Activated naive CD4-positive, alpha-beta T cell treated with anti-CD3 and anti-CD28 coated beads for 36 hours (primary cell): ENCODE results near the gene CCDC154. TPM values are rescaled to one million over a fixed set of nuclear protein-coding genes. Genes with fewer than 3 reads are reported as not detected.

Experiments
- CTCF ChIA-PET: fragments of 350-600 bp; sonication (Branson Sonifier 250); formaldehyde crosslinking; loops from one replicate; lab custom pipeline; 2021; ENCODE audit warnings: antibody characterized with exemption; lab: Charles Lee
- DNase-seq: peaks from one replicate; pipeline ENCODE4 v3.0.0-alpha.2; 2020
- H3K27ac Mint-ChIP-seq: one replicate; pipeline ENCODE4 v1.8.0; 2021; ENCODE audit warnings: mild to moderate bottlenecking, mixed read lengths
- H3K27me3 Mint-ChIP-seq: one replicate; pipeline ENCODE4 v1.8.0; 2021; ENCODE audit warnings: low read depth, mixed read lengths
- H3K36me3 Mint-ChIP-seq: one replicate; pipeline ENCODE4 v1.8.0; 2021; ENCODE audit warnings: low read depth, mixed read lengths
- H3K4me1 Mint-ChIP-seq: one replicate; pipeline ENCODE4 v1.8.0; 2021; ENCODE audit warnings: low read depth, mixed read lengths
- H3K4me3 Mint-ChIP-seq: one replicate; pipeline ENCODE4 v1.8.0; 2021; ENCODE audit warnings: mild to moderate bottlenecking, moderate library complexity, mixed read lengths
- H3K9me3 Mint-ChIP-seq: one replicate; pipeline ENCODE4 v1.8.0; 2021; ENCODE audit warnings: mixed read lengths
- intact Hi-C: fragments of 100-400 bp; cut with micrococcal nuclease; formaldehyde crosslinking; loops from one replicate; pipeline ENCODE4 v1.15.1; 2023
- total RNA-seq, 2 experiments: library from RNA; stranded (reverse); gene quantifications; one replicate each; pipeline ENCODE4 v1.2.3, GENCODE V29; 2021

The CCDC154 gene
- total RNA-seq, 2 experiments from 2014 or later: 0.74 to 1.8 TPM

GRCh38 chr16:1397779-1398178 lies 46.6 kb downstream of the CCDC154 start:
- H3K36me3 Mint-ChIP-seq: peaks cover 6% of the 10 kb centered on the region
- no peaks in the 10 kb centered on the region for H3K9me3 Mint-ChIP-seq
- H3K27ac Mint-ChIP-seq: no peak overlapping the region
- H3K27me3 Mint-ChIP-seq: no peaks in the 10 kb centered on the region
- DNase-seq: no peak
- CTCF ChIA-PET: no interaction called here
- no peak overlapping the region for H3K4me3 Mint-ChIP-seq
- H3K4me1 Mint-ChIP-seq: no peaks in the 10 kb centered on the region
- intact Hi-C loops: no loop called here

GRCh38 chr16:1395444-1396031 lies 48.8 kb downstream of the CCDC154 start:
- no peaks in the 10 kb centered on the region for H3K27me3 Mint-ChIP-seq
- no peak overlapping the region for H3K27ac Mint-ChIP-seq
- H3K4me1 Mint-ChIP-seq: no peaks in the 10 kb centered on the region
- DNase-seq: no peak
- intact Hi-C loops: no loop called here
- H3K9me3 Mint-ChIP-seq: no peaks in the 10 kb centered on the region
- no peaks in the 10 kb centered on the region for H3K36me3 Mint-ChIP-seq
- H3K4me3 Mint-ChIP-seq: no peak overlapping the region
- CTCF ChIA-PET: interaction anchor here (0.7 kb wide), 1 partner anchor 656 kb away, joined by 3 read pairs; no protein-coding TSS in a partner anchor

- intact Hi-C loops: no loop called here
- Mint-ChIP-seq H3K27me3 (no peaks in the 10 kb centered on the region), H3K4me3 (no peak overlapping the region), H3K27ac (no peak overlapping the region), H3K9me3 (no peaks in the 10 kb centered on the region), H3K4me1 (no peaks in the 10 kb centered on the region), H3K36me3 (no peaks in the 10 kb centered on the region)
- CTCF ChIA-PET: no interaction called here
- DNase-seq: no peak
Measured at GRCh38 chr16:1394367-1394951, 49.9 kb downstream of the CCDC154 start.

GRCh38 chr16:1393613-1394176 lies 50.7 kb downstream of the CCDC154 start:
- H3K9me3 Mint-ChIP-seq: no peaks in the 10 kb centered on the region
- H3K27ac Mint-ChIP-seq: no peak overlapping the region
- no peaks in the 10 kb centered on the region for H3K4me1 Mint-ChIP-seq
- H3K36me3 Mint-ChIP-seq: no peaks in the 10 kb centered on the region
- intact Hi-C loops: no loop called here
- CTCF ChIA-PET: interaction anchor here (0.6 to 1.2 kb wide), 3 partner anchors 15 to 63 kb away, joined by 3 read pairs; no protein-coding TSS in a partner anchor
- H3K4me3 Mint-ChIP-seq: no peak overlapping the region
- DNase-seq: no peak
- no peaks in the 10 kb centered on the region for H3K27me3 Mint-ChIP-seq

- no peaks in the 10 kb centered on the region for H3K9me3 Mint-ChIP-seq
- intact Hi-C loops: no loop called here
- no peak overlapping the region for H3K4me3 Mint-ChIP-seq
- no peak overlapping the region for H3K27ac Mint-ChIP-seq
- no peaks in the 10 kb centered on the region for H3K27me3 Mint-ChIP-seq
- CTCF ChIA-PET: interaction anchor here (0.6 to 1.2 kb wide), 3 partner anchors 15 to 62 kb away, joined by 3 read pairs; no protein-coding TSS in a partner anchor
- no peaks in the 10 kb centered on the region for H3K36me3 Mint-ChIP-seq
- no peak for DNase-seq
- H3K4me1 Mint-ChIP-seq: no peaks in the 10 kb centered on the region
Measured at GRCh38 chr16:1392826-1393225, 51.5 kb downstream of the CCDC154 start.

- no peaks in the 10 kb centered on the region for H3K27me3 Mint-ChIP-seq
- DNase-seq: no peak
- intact Hi-C loops: no loop called here
- no peaks in the 10 kb centered on the region for H3K4me1 Mint-ChIP-seq
- H3K27ac Mint-ChIP-seq: no peak overlapping the region
- no peaks in the 10 kb centered on the region for H3K9me3 Mint-ChIP-seq
- no peak overlapping the region for H3K4me3 Mint-ChIP-seq
- CTCF ChIA-PET: interaction anchor here (0.8 to 1.2 kb wide), 2 partner anchors 21 to 26 kb away, joined by 3 read pairs; no protein-coding TSS in a partner anchor
- no peaks in the 10 kb centered on the region for H3K36me3 Mint-ChIP-seq
Measured at GRCh38 chr16:1390239-1390779, 54.0 kb downstream of the CCDC154 start.

- Mint-ChIP-seq H3K4me1 (no peaks in the 10 kb centered on the region), H3K27me3 (no peaks in the 10 kb centered on the region), H3K4me3 (no peak overlapping the region), H3K9me3 (no peaks in the 10 kb centered on the region), H3K36me3 (peaks cover 2% of the 10 kb centered on the region), H3K27ac (no peak overlapping the region)
- intact Hi-C loops: no loop called here
- DNase-seq: no peak
- CTCF ChIA-PET: interaction anchor here (0.7 to 1.2 kb wide), 3 partner anchors 10 to 26 kb away, joined by 3 read pairs; no protein-coding TSS in a partner anchor
Measured at GRCh38 chr16:1389762-1390161, 54.6 kb downstream of the CCDC154 start.

GRCh38 chr16:1387331-1387730 lies 57.0 kb downstream of the CCDC154 start:
- no peak overlapping the region for H3K4me3 Mint-ChIP-seq
- no peaks in the 10 kb centered on the region for H3K4me1 Mint-ChIP-seq
- peaks cover 2% of the 10 kb centered on the region for H3K36me3 Mint-ChIP-seq
- CTCF ChIA-PET: no interaction called here
- DNase-seq: no peak
- H3K27me3 Mint-ChIP-seq: no peaks in the 10 kb centered on the region
- intact Hi-C loops: no loop called here
- no peak overlapping the region for H3K27ac Mint-ChIP-seq
- no peaks in the 10 kb centered on the region for H3K9me3 Mint-ChIP-seq

GRCh38 chr16:1385232-1385631 lies 59.1 kb downstream of the CCDC154 start:
- H3K27ac Mint-ChIP-seq: no peak overlapping the region

More at GRCh38 chr16:1385232-1385631, 59.1 kb downstream of the CCDC154 start:
- intact Hi-C loops: no loop called here
- no peaks in the 10 kb centered on the region for H3K27me3 Mint-ChIP-seq
- peaks cover 2% of the 10 kb centered on the region for H3K36me3 Mint-ChIP-seq
- CTCF ChIA-PET: no interaction called here
- H3K4me3 Mint-ChIP-seq: no peak overlapping the region
- no peaks in the 10 kb centered on the region for H3K4me1 Mint-ChIP-seq
- DNase-seq: no peak
- H3K9me3 Mint-ChIP-seq: no peaks in the 10 kb centered on the region

Other genes with a start within 250 kb of the CCDC154 start
- gene TPSG1, start 219.3 kb downstream of the CCDC154 start, total RNA-seq: not detected
- not detected for gene TPSB2, start 214.4 kb downstream of the CCDC154 start, total RNA-seq
- gene TPSAB1, start 203.9 kb downstream of the CCDC154 start, total RNA-seq: not detected
- not detected for gene TPSD1, start 188.5 kb downstream of the CCDC154 start, total RNA-seq
- gene UBE2I, start 134.9 kb downstream of the CCDC154 start, total RNA-seq: 100 to 1,000 TPM; 273 to 297 TPM
- gene BAIAP3, start 110.9 kb downstream of the CCDC154 start, total RNA-seq: under 1 TPM; 0.10 to 0.37 TPM
- 10 to 100 TPM; 48.5 to 50.7 TPM for gene TSR3, start 92.7 kb downstream of the CCDC154 start, total RNA-seq
- 10 to 100 TPM; 15.9 to 17.3 TPM for gene GNPTG, start 92.6 kb downstream of the CCDC154 start, total RNA-seq
- 10 to 100 TPM; 35.9 to 38.4 TPM for gene UNKL, start 29.9 kb downstream of the CCDC154 start, total RNA-seq
- 10 to 100 TPM; 11.2 to 12.2 TPM for gene UQCC4, start 23.8 kb downstream of the CCDC154 start, total RNA-seq
- under 1 TPM in 1 of 2 experiments, not detected in 1; 0.31 TPM for gene PERCC1, start 13.5 kb downstream of the CCDC154 start, total RNA-seq
- gene CLCN7, start 30.5 kb upstream of the CCDC154 start, total RNA-seq: 10 to 100 TPM; 31.7 to 34.5 TPM
- not detected for gene PTX4, start 44.4 kb upstream of the CCDC154 start, total RNA-seq
- 10 to 100 TPM; 68.1 to 76.1 TPM for gene TELO2, start 48.8 kb upstream of the CCDC154 start, total RNA-seq
- gene TMEM204, start 89.1 kb upstream of the CCDC154 start, total RNA-seq: 1 to 10 TPM; 7.7 to 8.2 TPM
- 10 to 100 TPM; 10.6 to 14.3 TPM for gene IFT140, start 167.5 kb upstream of the CCDC154 start, total RNA-seq
- gene CRAMP1, start 167.8 kb upstream of the CCDC154 start, total RNA-seq: 10 to 100 TPM; 11.3 to 15.7 TPM
- gene JPT2, start 233.7 kb upstream of the CCDC154 start, total RNA-seq: 10 to 100 TPM; 54.0 to 69.4 TPM